Left colon (tissue), 2 donors: ENCODE results near the gene CLIC6. TPM values are rescaled to one million over a fixed set of nuclear protein-coding genes. Genes with fewer than 3 reads are reported as not detected.
A peak's percentile ranks its signal among the peaks of the same experiment; 100 is the strongest.

Source experiments
- ATAC-seq: fragments of 200-7000 bp; cut with Tn5 transposase; one replicate; pipeline ENCODE4 v1.9.1; 2020; ENCODE audit warnings: mild to moderate bottlenecking, moderate library complexity
- DNase-seq, 2 donors: peaks; one replicate each; pipeline ENCODE4 v3.0.0-alpha.2; 2020
- intact Hi-C, 2 donors: fragments of 100-400 bp; cut with DNase I in 1 of 2; cut with micrococcal nuclease in 1 of 2; formaldehyde crosslinking; loops; one replicate each; pipeline versions ENCODE4 v1.11.2 to v1.14.0; 2022; cut with DNase I, micrococcal nuclease
- total RNA-seq, 2 donors: library from RNA; stranded (reverse); fragmentation: NEBNext Ultra II Directional; extraction: Animal tissue kit (Norgen Biotek cat#: 25700); gene quantifications; one replicate each; pipeline ENCODE4 v1.2.1, GENCODE V29; 2021
- donor health status: DM: no; HTN: no; CAD: no.
- donor health status: DM: yes; HTN: yes; CAD: no.

CLIC6 gene
- total RNA-seq, 2 donors from 2014 or later, result 0.61 to 15.0 TPM

DNA sequence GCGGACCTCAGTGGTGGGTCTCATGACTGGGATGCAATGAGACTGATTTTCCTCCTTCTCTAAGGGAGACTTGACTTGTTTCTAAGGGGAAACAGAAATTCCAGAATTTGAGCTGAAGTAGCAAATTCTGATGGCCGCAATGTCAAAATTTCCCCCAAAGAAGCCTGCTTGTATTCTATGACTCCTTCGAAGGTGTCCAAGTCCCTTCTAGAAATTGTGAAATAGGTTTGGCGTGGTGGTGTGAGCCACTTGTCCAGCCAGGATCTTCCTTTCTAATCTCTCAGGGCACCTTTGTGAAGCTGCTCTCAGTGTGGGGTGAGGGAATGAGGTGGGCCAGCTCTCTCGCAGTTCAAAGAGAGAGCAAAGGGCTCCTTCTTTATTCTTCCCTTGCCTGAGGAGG, 19.9 kb downstream of the CLIC6 start:
- DNase-seq (no peak), ATAC-seq (no peak)
- intact Hi-C loops, result no loop called here

DNA sequence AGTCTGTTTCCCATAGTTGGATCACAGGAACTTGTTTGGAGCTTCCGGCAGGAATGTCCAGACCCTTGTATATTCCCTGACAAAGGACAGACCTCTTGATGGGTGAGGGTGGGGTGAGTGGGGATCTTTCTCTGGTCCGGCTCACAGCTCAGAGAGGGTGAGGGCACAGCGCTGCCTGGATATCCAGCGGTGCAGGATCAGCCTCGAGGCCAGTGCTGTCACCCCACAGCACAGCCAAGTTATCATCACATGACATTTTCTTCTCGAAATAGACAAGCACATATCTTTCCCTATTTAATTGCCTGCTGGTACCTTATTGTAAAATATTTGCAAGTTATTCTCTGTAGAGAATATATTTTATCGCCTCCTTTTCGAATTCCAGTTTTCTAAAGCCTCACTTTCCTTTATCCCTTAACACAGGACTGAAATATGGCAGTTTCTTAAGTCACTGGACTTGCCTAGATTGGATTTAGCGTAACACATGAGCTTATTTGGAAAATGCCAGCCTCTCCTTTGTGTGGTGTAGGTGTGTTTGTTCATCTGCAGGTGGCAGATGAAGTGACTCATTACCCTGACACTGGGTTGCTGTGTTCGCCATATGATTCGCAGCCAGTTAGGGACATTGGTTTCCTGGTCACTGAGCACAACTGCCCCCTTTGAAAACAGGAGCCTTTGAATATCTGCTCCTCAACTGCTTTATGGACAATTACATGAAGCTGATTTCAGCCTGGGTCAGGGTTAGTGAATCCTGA, 21.4 kb downstream of the CLIC6 start:
- DNase-seq (peak; percentile 39 to 66), ATAC-seq (peak; percentile 87)
- intact Hi-C loops, result no loop called here

DNA sequence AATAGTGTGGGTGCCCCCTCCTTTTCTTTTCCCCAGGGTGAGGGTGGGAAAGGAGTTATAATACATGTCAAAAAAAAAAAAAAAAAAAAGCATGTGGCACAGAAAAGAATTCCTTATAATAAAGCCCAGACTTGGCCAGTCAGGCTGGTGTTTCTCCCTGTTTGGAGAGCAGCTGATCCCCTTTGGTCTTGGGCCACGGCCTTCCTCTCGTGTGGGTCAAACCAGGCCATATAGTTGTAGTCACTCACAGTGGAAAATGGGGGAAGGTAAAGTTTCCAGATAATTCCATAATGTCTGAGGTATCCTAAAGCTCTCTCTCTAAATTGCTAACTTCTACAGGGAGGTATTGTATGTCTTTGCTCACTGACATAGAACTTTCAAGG, 22.0 kb downstream of the CLIC6 start:
- DNase-seq (no peak), ATAC-seq (peak; percentile 20)
- intact Hi-C loops, result no loop called here

DNA sequence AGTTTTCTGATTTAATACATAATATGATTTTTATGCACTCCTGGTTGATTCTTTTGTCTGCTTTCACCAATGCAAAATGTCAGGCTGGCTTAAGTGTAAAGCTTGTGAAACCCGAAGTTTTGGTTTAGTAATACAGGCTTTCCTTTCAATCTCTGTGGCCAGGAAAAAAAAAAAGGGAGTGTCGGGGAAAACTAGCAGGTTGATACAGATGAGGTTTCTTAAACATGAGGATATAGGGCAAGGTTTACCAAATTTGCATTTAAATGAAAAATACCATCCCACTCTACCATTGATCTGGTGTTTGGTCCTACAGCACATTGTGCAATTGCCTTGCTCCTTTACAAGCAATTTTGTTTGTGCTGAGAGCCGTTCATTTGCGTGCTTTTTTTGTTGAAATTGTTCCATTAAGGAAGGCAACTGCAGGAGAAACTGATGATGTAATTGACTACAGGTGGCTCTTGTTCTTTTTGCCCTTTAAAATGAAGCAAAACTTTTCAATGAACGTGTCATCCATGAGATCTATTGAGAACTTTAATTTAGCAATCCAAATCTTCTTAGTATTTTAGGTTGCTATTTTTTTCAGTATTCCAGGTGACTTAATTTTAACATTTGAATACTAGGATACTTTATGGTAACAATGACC, 22.7 kb downstream of the CLIC6 start:
- ATAC-seq (peak; percentile 19), DNase-seq (no peak)
- intact Hi-C loops, result no loop called here

DNA sequence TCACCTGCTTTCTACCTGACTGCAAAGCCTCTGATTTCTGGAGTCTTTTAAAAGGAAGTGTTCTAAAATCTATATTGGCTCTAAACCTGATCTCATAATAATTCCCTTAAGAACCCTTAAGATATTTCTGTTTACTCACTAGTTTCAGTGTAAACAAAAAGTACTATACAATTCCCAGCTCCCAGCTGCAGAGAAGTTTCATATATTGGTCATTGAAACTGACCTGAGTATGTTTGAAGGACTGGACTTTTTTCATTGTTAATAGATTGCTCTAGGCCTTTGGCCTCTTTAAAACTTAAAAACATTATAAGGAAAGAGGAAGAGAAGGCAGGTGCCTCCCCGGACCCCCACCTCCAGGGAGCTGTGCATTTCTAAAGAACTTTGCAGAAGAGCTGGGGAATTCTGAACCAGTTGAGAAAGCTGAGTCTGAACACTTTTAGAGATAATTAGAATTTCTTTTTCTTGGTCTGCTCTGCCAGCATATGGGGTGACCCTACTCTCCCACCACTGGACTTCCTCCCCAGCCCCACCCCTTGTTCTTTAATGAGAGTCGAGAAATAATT, 23.7 kb downstream of the CLIC6 start:
- intact Hi-C loops, result no loop called here
- peak; percentile 18 for ATAC-seq
- DNase-seq, result no peak

DNA sequence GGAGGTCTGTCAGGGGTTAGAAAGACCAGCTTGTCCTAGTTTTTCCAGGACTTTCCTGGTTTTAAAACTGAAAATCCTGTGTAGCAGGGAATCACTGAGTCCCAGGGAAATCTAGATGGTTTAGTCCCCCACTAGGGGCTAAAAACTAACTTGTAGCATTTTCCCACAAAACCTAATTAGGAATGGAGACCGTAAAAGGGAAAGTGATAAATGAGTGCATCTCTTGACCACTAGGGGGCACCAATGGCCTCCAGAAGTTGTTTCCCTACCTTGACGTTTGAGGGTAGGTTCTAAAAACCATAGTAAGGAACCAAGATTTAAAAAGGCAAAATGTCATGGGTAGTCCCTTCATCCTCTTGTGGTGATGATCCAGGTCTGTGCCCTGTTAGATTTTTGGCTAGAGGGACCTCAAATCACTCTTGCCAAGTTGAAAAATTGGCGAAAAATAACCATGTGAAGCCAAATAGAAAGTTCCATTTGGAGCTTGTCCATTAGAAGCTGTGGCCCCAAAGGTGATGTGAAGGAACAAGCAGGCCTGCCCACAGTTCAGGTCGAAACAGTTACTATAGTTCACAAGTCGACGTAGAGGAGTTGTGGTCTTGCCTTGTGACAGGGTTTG, 24.5 kb downstream of the CLIC6 start:
- ATAC-seq, result peak; percentile 38
- intact Hi-C loops, result no loop called here
- DNase-seq, result peak in 1 of 2 donors; percentile 46

DNA sequence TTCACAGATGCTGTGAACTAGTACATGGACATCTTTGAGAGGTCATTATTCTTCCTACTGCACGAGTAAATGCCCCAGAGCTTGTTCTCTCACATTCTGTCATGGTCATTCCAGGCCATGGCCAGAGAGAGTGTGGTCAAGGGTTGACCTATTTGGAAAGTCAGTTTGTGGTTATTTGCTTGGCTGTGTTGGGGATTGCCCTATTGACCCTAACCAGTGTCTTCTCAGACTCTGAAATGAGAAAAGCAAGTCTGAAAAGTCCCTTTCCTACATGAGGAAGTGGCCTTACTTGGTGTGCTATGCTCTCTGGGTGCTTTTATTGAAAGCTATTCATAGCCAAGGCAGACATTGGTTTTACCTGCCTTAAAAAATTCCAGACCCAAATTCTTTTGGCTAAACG, 26.6 kb downstream of the CLIC6 start:
- no peak for DNase-seq
- no peak for ATAC-seq
- intact Hi-C loops, result no loop called here

DNA sequence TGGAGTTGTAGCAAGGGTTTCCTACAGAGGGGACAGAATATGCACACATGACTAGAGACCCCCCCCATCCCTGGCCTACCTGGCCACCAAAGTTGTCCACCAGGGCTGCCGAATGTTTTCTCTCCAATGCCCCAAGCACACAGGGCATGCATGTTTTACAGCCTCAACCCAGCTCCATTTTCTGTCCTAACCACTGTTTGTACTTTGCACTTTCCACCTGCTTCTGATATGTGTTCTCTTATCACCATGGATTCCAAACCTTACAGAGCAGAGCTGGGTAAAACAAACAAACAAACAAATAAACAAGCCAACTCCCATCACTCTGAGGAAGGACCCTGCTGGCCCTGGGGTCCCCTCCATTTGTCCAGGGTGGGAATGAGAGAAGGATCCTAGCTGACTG, 27.3 kb downstream of the CLIC6 start:
- intact Hi-C loops, result no loop called here
- peak; percentile 25 for ATAC-seq
- no peak for DNase-seq

DNA sequence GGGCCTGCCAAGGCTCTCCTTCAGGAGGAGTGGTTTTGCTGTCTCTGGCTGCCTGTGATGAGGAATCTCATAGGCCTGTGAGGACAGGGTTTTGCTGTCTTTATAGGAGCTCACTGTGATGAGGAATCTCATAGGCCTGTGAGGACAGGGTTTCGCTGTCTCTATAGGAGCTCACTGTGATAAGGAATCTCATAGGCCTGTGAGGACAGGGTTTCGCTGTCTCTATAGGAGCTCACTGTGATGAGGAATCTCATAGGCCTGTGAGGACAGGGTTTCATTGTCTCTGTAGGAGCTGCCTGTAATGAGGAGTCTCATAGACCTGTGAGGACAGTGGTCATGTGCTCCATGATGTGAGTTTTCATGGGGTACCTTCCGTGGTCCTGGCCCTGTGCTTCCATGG, 29.0 kb downstream of the CLIC6 start:
- DNase-seq (no peak), ATAC-seq (no peak)
- intact Hi-C loops, result no loop called here

DNA sequence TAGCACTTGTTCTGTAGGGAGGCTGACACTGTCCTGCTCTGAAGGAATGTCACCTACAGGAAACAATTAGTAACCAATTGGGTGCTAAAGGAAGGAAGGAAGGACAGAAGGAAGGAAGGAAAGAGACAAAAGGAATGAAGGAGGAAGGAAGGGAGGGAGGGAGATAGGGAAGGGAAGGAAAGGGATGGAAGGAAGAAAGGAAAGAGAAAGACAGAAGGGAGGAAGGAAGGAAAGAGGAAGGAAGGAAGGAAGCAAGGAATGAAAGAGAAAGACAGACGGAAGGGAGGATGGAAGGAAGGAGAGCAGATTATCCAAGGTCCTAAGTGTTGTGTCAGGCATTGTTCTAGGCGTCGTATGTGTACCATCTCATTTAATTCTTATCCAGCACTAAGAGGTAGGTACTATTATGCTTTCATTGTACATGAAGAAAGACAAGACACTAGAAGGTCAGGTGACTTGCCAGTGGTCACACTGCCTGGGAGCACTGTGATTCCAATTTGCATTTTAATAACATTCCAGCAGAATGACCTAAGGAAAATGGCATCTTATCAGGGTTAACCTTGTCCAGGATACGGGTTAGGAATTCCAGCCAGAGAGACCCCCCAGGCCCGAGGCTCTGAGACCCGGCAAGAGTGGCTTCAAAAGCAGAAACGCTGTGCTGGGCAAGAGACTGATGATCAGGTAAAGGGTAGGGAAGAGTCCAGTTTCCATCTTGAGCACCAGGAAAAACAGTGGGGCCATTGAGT, 29.6 kb downstream of the CLIC6 start:
- DNase-seq (no peak), ATAC-seq (no peak)
- intact Hi-C loops, result no loop called here

DNA sequence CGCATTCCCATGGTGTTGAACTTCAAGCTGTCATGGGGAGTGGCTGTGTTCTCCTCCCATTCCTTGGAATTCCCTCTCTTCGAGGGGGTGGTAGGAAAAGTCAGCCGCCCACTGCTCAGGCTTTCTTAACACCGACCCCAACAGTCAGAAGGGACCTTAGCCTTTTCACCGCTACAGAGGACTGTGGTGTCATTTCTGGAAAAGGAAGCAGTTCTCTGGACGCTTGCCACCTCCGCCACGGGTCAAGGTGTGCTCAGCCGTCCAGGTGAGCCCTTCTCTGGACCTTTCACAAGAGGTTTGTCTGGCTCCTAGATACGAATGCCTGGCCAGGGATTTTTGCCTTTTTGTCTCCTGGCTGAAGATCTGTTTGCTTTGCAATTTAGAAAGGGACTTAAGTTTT, 31.8 kb downstream of the CLIC6 start:
- ATAC-seq (no peak), DNase-seq (no peak)
- intact Hi-C loops, result no loop called here

DNA sequence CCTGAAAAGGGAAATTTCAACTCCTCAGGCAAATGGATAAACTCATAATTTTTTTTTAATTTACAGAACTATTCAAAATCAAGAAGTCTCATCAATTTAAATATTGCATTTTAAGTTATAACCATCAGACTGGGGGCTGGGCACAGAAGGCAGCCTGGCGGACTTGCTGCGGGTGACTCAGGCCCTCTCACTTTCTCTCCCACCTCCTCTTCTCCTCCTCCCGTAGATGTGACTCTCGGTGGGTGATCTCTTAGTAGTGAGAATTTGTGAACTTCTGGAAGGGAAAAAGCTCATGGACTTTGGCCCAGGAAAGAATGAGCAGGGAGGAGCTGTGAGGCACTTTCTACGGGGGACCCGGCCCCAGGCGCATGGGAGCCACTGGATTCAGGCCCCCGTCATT, 32.9 kb downstream of the CLIC6 start:
- no peak for DNase-seq
- no peak for ATAC-seq
- intact Hi-C loops, result no loop called here

DNA sequence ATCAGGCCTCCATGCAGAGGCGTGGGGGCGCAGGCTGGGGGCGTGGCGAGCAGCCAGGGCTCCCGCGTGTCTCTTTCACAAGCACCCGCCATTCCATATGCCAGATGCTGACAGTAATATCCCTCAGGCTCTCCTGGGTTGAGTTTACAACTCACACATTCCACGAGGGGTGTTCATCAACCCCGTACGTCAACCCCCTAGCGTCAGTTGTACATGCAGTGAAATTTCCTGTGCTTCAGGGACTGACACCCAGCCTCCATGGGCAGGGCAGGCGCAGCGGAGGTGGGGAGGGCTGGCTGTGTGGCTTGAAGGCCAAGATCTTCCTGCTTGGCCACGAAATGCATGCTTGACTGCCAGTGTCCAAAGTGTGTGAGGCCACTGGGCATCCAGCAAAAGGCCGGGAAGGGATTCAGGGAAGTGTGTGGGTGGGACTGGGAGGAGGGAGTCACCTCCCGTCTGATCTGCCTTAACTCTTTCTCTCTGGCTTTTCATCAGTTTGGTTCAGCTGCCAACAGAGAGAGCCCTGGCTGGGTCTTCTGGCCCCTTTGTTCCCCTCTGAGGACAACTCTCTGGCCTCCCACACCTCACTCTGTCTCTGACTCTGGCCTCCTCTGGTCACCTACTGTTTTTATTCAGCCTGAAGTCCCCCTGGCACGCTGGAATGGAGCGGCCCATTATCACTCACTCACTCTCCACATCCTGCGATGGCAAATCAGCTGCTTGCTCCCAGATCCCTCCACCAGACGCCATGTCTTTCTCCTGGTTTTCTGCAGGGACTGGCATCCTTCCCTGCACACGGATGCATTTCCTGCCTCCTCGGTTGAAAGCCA, 33.8 kb downstream of the CLIC6 start:
- no peak for ATAC-seq
- DNase-seq, result no peak
- intact Hi-C loops, result no loop called here

DNA sequence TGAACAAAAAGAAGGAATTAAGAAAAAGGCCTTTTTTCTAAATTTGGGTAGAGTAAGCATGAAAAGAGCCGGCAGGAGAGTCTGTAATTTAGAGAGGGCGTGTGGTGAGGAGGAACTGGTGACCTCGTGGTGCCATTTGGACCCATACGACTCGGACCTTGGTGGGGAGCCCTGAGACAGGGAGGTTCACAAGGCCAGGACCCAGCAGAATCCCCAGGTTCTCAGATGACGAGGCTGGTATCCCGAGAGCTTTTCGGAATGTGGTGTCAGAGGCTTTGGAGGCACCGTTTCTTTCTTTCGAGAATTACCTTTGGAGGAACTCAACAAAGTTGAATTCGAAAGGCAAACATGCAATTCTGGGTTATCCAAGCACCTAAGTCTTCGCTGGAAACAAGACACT, 34.8 kb downstream of the CLIC6 start:
- DNase-seq (no peak), ATAC-seq (no peak)
- intact Hi-C loops, result no loop called here

DNA sequence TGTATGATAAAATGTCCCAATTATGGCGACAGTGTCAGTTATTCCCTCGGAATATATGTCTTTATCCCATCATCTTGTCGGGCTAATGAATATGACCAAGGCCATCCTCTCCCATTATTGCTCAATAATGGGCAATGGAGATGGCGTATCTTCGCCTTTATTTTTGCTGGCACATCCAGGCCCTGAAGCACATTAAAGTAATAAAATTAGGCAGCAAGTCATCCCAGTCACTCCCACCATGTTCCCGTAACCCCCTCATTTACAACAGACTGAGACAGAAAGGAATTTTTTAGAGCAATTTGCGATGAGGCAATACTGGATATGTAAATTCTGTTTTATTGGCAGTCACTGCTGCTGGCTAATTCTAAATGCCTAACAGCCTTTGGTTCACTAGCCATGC, 35.3 kb downstream of the CLIC6 start:
- no peak for DNase-seq
- intact Hi-C loops, result no loop called here
- ATAC-seq, result no peak

DNA sequence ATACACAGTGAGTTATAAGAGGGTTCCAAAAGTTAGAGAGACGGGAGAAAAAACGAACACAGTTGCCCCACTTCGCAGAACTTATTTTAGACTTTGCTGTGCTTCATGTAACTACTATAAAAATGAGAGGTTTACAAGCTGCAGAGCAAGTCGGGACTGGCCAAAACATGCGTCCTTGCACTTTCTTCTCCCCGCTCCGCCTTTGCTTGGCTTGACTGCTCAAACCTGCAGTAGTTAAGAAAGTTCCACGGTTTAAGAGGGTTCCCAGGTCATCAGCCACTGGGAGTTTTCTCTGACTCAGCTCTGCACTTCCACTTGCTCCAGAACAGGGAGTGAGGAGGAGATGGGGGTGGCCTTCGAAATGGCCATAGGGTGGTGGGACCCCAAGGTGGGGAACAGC, 36.2 kb downstream of the CLIC6 start:
- intact Hi-C loops, result no loop called here
- ATAC-seq, result no peak
- no peak for DNase-seq

DNA sequence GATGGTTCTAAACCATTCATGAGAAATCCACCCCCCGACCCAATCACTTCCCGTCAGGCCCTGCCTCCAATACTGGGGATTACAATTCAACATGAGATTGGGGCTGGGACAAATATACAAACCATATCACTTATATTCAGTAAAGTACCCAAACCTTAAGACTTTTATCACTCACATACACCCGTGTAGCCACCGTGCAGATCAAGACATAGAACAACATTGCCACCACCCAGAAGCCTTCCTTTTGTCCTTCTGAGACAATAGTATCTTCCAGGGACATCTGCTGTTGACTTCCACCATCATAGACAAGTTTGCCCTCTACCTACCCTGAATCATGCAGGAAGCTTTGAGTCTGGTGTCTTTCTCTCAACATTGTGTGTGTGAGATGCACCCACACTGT, 37.5 kb downstream of the CLIC6 start:
- intact Hi-C loops, result no loop called here
- DNase-seq (no peak), ATAC-seq (no peak)

DNA sequence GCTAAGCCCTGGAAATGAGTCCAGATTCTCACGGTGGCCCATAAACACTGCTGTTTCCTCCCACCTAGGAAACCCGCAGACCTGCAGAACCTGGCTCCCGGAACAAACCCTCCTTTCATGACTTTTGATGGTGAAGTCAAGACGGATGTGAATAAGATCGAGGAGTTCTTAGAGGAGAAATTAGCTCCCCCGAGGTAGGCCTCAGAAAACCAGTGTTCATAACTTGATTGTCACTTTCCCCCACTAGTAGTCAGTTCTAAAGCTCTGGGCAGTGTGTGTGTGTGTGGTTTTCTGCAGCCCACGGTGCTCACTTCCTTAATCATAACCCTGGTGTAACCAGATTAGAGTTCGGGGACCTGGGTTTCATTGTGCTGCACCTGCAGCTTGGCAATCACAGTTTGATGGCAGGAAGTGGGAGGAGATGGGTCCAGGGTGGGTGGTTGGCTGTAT, 39.1 kb downstream of the CLIC6 start:
- ATAC-seq, result no peak
- no peak for DNase-seq
- intact Hi-C loops, result no loop called here

DNA sequence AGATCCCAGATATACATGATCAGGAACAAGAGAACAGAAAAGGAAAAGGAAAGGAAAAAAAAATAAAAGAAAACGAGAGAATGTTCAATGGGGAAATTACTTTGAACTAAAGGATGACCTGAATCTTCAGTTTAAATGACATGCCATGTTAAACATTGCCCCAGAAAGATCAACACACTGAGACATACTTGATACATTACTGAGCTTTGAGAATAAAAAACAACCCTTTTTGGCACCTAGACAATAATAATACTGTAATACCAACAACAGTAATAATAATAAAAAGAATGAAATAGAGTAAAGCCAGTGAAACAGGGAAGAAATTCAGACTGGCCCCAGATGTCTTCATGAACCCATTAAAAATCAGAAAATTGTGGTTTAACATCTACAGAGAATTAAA, 44.8 kb downstream of the CLIC6 start:
- no peak for ATAC-seq
- DNase-seq, result no peak
- intact Hi-C loops, result no loop called here
